ENCODE results near the gene IRX1. TPM values are rescaled to one million over a fixed set of nuclear protein-coding genes. Genes with fewer than 3 reads are reported as not detected.

The IRX1 gene
- total RNA-seq = not detected in 2 replicates

GRCh38 chr5:3595006-3595961, at the start of gene IRX1:
Gene IRX1 (plus strand): TSS chr5:3595832. CDS start chr5:3596106, 274 bp downstream.
- no peaks in the 10 kb centered on the region for H3K4me1 Mint-ChIP-seq (ENCODE audit: low read depth)
- H3K27ac Mint-ChIP-seq = no peak within 1 kb of the TSS
- H3K36me3 Mint-ChIP-seq (ENCODE audit: low read depth) = no peaks in the 10 kb centered on the region
- H3K27me3 Mint-ChIP-seq (ENCODE audit: low read depth) = peaks cover 57% of the 10 kb centered on the region
- DNase-seq (ENCODE audit: low spot score) = no peak
- intact Hi-C loops (cut with micrococcal nuclease) = loop anchor here (2.0 kb wide), 1 partner anchor 1718 kb away; no protein-coding TSS in a partner anchor
- no peak within 1 kb of the TSS for H3K4me3 Mint-ChIP-seq (ENCODE audit: low read depth)
- H3K9me3 Mint-ChIP-seq = no peaks in the 10 kb centered on the region

DNA sequence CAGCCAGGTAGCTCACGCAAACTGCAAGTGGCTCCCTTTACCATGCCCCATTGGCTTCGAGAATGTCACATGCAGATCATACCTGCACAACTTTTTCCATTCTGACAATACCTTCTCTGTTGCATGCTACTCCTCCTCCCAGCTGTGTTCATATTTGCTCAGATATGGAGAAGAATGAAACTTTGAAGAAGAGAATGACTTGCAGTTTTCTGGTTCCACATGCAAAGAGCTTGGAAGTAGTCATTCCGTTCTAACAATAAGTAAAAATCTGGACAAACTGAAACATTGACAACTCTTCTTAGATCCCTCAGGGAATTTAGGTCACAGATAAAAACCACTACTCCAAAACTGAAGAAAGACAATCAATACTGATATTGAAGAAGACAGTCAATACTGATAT, 49.6 kb upstream of the IRX1 start:
- Mint-ChIP-seq H3K4me3 (ENCODE audit: low read depth) (no peak overlapping the region), H3K4me1 (ENCODE audit: low read depth) (no peaks in the 10 kb centered on the region), H3K27ac (no peak overlapping the region), H3K27me3 (ENCODE audit: low read depth) (no peaks in the 10 kb centered on the region), H3K36me3 (ENCODE audit: low read depth) (no peaks in the 10 kb centered on the region), H3K9me3 (peaks cover 4% of the 10 kb centered on the region)
- intact Hi-C loops (cut with micrococcal nuclease) = no loop called here
- no peak for DNase-seq (ENCODE audit: low spot score)

DNA sequence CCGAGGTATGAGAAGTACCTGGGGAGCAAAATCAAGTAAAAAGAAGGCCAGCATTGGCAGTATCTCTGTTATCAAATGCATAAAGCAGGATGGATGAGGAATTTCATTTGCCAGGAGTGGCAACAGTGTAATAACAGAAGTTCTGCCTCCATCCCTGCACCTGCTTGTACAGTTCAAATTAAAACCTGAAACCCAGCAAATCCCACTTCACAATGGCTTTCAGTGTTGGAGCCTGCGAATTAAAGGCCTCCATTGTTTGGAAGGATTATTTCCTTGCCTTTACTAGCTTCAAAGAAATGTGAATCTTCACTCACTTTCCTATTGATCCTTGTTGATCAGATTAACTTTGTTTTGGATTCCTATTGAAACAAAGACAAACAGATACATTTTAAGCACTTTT, 31.5 kb upstream of the IRX1 start:
- no peaks in the 10 kb centered on the region for H3K36me3 Mint-ChIP-seq (ENCODE audit: low read depth)
- no peak overlapping the region for H3K27ac Mint-ChIP-seq
- H3K9me3 Mint-ChIP-seq = peaks cover 16% of the 10 kb centered on the region
- no peaks in the 10 kb centered on the region for H3K27me3 Mint-ChIP-seq (ENCODE audit: low read depth)
- no peaks in the 10 kb centered on the region for H3K4me1 Mint-ChIP-seq (ENCODE audit: low read depth)
- DNase-seq (ENCODE audit: low spot score) = no peak
- H3K4me3 Mint-ChIP-seq (ENCODE audit: low read depth) = no peak overlapping the region
- intact Hi-C loops (cut with micrococcal nuclease) = no loop called here

- peaks cover 16% of the 10 kb centered on the region for H3K9me3 Mint-ChIP-seq
- H3K27me3 Mint-ChIP-seq (ENCODE audit: low read depth) = no peaks in the 10 kb centered on the region
- no peaks in the 10 kb centered on the region for H3K4me1 Mint-ChIP-seq (ENCODE audit: low read depth)
- no peak for DNase-seq (ENCODE audit: low spot score)
- H3K4me3 Mint-ChIP-seq (ENCODE audit: low read depth) = no peak overlapping the region
- intact Hi-C loops (cut with micrococcal nuclease) = no loop called here
- no peaks in the 10 kb centered on the region for H3K36me3 Mint-ChIP-seq (ENCODE audit: low read depth)
- H3K27ac Mint-ChIP-seq = no peak overlapping the region
Measured at GRCh38 chr5:3564827-3565518, 30.7 kb upstream of the IRX1 start.

GRCh38 chr5:3584724-3585531, 10.7 kb upstream of the IRX1 start:
- H3K36me3 Mint-ChIP-seq (ENCODE audit: low read depth) = no peaks in the 10 kb centered on the region
- peaks cover 10% of the 10 kb centered on the region for H3K27me3 Mint-ChIP-seq (ENCODE audit: low read depth)
- intact Hi-C loops (cut with micrococcal nuclease) = no loop called here
- H3K9me3 Mint-ChIP-seq = no peaks in the 10 kb centered on the region
- H3K27ac Mint-ChIP-seq = no peak overlapping the region
- no peak overlapping the region for H3K4me3 Mint-ChIP-seq (ENCODE audit: low read depth)
- no peak for DNase-seq (ENCODE audit: low spot score)
- no peaks in the 10 kb centered on the region for H3K4me1 Mint-ChIP-seq (ENCODE audit: low read depth)

DNA sequence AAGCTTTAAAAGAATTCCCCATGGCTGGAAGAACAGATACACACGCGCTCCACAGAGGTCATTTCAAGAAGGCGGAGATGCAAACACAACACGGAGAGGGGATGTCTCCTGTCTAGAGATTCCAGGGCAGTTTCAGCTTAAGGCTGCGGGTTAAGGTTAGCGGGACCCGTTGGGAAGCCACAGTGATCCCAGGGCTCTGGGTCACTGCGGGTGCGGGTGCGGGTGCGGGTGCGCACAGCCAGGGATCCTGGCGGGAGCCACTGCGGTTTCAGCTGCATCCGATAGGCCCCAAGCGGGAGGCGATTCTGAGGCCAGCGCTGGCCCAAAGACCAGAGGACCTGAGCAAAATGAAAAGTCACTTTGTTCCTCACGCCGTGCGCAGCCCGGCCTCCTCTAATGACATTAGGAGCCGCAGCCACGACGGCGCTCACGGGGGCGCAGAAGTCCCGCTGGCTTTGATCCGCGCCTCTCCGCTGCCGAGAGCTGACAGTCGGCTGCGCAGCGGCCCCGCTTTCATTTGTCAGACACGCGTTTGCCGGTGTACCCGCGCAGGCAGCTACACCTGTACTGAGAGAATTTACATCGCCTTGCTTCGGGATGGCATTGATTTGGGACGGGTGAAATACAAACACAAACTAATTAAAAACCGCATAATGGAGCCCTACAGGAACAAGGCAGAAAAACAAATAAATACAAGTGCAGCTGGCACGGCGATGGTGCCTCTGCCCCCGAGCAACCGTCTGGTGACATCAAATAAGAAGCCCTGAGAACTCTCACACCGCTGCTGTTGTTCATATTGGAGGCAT, 5.3 kb upstream of the IRX1 start:
- H3K27me3 Mint-ChIP-seq (ENCODE audit: low read depth) = peaks cover 41% of the 10 kb centered on the region
- H3K27ac Mint-ChIP-seq = no peak overlapping the region
- intact Hi-C loops (cut with micrococcal nuclease) = loop anchor here (5.0 kb wide), 2 partner anchors 473 to 833 kb away; no protein-coding TSS in a partner anchor
- H3K4me1 Mint-ChIP-seq (ENCODE audit: low read depth) = no peaks in the 10 kb centered on the region
- H3K36me3 Mint-ChIP-seq (ENCODE audit: low read depth) = no peaks in the 10 kb centered on the region
- DNase-seq (ENCODE audit: low spot score) = no peak
- no peak overlapping the region for H3K4me3 Mint-ChIP-seq (ENCODE audit: low read depth)
- H3K9me3 Mint-ChIP-seq = no peaks in the 10 kb centered on the region

DNA sequence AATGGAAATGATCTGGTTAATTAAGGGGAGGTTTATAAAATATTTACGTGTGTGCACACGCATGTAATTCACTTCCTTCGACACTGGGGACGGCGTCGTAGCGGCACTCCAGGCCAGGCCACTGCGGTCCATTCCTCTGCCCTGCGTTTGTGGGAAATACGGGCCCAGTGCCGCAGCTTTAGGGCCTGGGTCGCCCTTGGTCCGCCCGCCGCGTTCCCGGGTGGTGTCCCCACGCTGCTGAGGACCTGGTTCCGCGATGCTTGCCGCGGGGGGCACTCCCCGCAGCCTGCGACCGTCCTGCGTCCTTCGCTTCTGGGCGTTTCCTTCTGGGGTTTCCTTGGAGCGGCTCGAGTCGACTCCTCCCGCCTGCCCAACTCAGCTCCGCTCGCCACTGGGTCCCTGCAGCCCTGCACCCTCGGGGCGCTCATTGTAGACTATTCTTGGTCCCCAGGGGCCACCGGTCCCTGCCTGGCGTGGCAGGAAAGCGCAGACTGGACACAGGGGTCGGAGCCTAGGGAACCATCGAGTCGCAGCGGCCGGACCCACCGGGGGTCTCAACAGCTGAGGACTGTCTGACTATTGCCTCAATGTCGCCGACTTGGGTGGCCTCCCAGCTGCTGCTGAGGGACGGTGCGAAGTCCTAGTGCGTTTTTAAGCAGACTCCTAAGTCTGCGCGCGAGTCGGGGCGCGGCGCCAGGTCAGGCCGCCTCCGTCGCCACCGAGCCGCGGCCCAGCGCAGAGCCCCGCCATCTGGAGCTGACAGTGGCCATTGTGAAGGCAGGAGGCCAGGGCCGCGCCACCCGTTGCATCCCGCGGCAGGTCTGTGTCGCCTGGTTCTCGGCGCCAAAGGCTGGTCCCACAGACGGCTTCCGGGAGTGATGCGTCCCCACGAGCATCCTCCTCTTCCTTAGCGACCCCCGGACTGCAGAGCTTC, 4.4 kb upstream of the IRX1 start:
- Mint-ChIP-seq H3K9me3 (no peaks in the 10 kb centered on the region), H3K4me1 (ENCODE audit: low read depth) (no peaks in the 10 kb centered on the region), H3K4me3 (ENCODE audit: low read depth) (no peak overlapping the region), H3K27ac (no peak overlapping the region), H3K36me3 (ENCODE audit: low read depth) (no peaks in the 10 kb centered on the region), H3K27me3 (ENCODE audit: low read depth) (peaks cover 41% of the 10 kb centered on the region)
- intact Hi-C loops (cut with micrococcal nuclease) = loop anchor here (5.0 kb wide), 2 partner anchors 474 to 834 kb away; no protein-coding TSS in a partner anchor
- DNase-seq (ENCODE audit: low spot score) = no peak

GRCh38 chr5:3592298-3592697, 3.3 kb upstream of the IRX1 start:
- H3K36me3 Mint-ChIP-seq (ENCODE audit: low read depth) = no peaks in the 10 kb centered on the region
- intact Hi-C loops (cut with micrococcal nuclease) = loop anchor here (5.0 kb wide), 2 partner anchors 475 to 835 kb away; no protein-coding TSS in a partner anchor
- no peaks in the 10 kb centered on the region for H3K9me3 Mint-ChIP-seq
- H3K4me1 Mint-ChIP-seq (ENCODE audit: low read depth) = no peaks in the 10 kb centered on the region
- H3K27me3 Mint-ChIP-seq (ENCODE audit: low read depth) = peaks cover 47% of the 10 kb centered on the region
- no peak overlapping the region for H3K4me3 Mint-ChIP-seq (ENCODE audit: low read depth)
- no peak for DNase-seq (ENCODE audit: low spot score)
- H3K27ac Mint-ChIP-seq = no peak overlapping the region

DNA sequence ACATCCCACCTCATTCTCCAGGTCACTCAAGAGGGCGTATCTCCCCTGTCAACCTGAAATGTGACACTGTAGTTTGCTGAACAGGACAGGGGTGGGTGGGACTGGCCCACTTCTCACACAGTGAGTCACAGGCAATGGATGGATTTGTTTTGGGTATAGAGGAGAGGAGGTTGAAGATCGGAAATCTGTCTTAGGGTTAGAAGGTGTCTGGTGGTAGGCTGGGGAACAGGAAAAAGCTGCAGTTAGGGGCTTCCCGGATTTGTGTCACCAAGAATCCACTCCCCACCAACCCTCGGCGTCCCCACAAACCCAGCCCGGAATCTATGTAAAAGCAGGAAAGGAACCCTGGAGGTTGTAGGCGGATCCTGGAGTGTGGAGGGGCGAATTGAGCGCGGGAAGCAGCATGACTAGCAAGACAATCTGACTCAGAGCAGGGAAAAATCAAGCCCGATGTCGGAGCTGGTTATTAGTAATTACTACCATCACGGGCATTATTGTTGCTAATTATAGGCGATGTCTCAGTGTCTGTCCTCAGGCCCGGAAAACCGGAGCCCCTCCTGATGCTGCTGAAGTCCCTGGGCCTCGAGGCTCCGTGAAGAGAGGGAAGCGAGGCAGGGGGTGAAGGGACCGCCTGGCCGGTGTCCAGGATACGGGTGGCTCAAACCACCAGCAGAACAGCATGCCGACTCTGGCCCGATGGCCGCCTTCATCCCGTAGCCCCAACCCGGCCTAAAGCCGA, 1.7 kb upstream of the IRX1 start:
- no peaks in the 10 kb centered on the region for H3K9me3 Mint-ChIP-seq
- H3K4me1 Mint-ChIP-seq (ENCODE audit: low read depth) = no peaks in the 10 kb centered on the region
- DNase-seq (ENCODE audit: low spot score) = no peak
- H3K27ac Mint-ChIP-seq = peak overlapping the region; percentile 28
- peaks cover 61% of the 10 kb centered on the region for H3K27me3 Mint-ChIP-seq (ENCODE audit: low read depth)
- intact Hi-C loops (cut with micrococcal nuclease) = loop anchor here (2.0 to 5.0 kb wide), 3 partner anchors 477 to 1717 kb away; no protein-coding TSS in a partner anchor
- no peaks in the 10 kb centered on the region for H3K36me3 Mint-ChIP-seq (ENCODE audit: low read depth)
- H3K4me3 Mint-ChIP-seq (ENCODE audit: low read depth) = no peak overlapping the region

GRCh38 chr5:3594510-3595005, 1.1 kb upstream of the IRX1 start:
- intact Hi-C loops (cut with micrococcal nuclease) = loop anchor here (2.0 to 5.0 kb wide), 3 partner anchors 477 to 1718 kb away; no protein-coding TSS in a partner anchor
- Mint-ChIP-seq H3K27ac (no peak overlapping the region), H3K4me1 (ENCODE audit: low read depth) (no peaks in the 10 kb centered on the region), H3K9me3 (no peaks in the 10 kb centered on the region), H3K4me3 (ENCODE audit: low read depth) (no peak overlapping the region), H3K36me3 (ENCODE audit: low read depth) (no peaks in the 10 kb centered on the region), H3K27me3 (ENCODE audit: low read depth) (peaks cover 62% of the 10 kb centered on the region)
- DNase-seq (ENCODE audit: low spot score) = no peak
